OCI-LY1 (cell line): ENCODE measurements around the gene FPR3.

Experiments
- CTCF ChIP-seq: fragments of 200-600 bp; sonication (generic), shearing (Covaris generic); IDR thresholded peaks from 2 replicates; pipeline ENCODE4 v1.5.1; 2017; ENCODE audit warnings: mild to moderate bottlenecking, antibody characterized with exemption, low read length, moderate library complexity, mixed read lengths
- EZH2 ChIP-seq: fragments of 200-600 bp; sonication (generic), shearing (Covaris generic); IDR thresholded peaks from 2 replicates; pipeline ENCODE4 v1.8.0; 2017; ENCODE audit warnings: borderline replicate concordance, mixed run types, mild to moderate bottlenecking, antibody characterized with exemption, low read length, moderate library complexity, mixed read lengths

- TF ChIP-seq CTCF (no peak), EZH2 (no peak)
Measured at GRCh38 chr19:51830274-51830673, 35.3 kb downstream of the FPR3 start.
